Measurements from ENCODE around the gene GLP1R. TPM values are rescaled to one million over a fixed set of nuclear protein-coding genes. Genes with fewer than 3 reads are reported as not detected.

Gene GLP1R
- total and polyA plus RNA-seq, 8 donors: 0.26 to 0.85 (median 0.67) TPM; not detected in 1

- Histone ChIP-seq H3K27me3 (peaks cover 6 to 7% of the 10 kb centered on the region in 2 donors), H3K27ac (no peak overlapping the region), H3K36me3 (no peaks in the 10 kb centered on the region), H3K4me3 (no peak overlapping the region), H3K4me1 (no peaks in the 10 kb centered on the region), H3K9me3 (no peaks in the 10 kb centered on the region)
- DNase-seq (no peak), ATAC-seq (no peak)
- intact Hi-C loops (cut with DNase I): no loop called here
- no peak for TF ChIP-seq CTCF (IDR thresholded peaks at IDR 0.05)
Measured at GRCh38 chr6:39007575-39007974, 41.0 kb upstream of the GLP1R start.

GRCh38 chr6:39008737-39009136 is 39.8 kb upstream of the GLP1R start:
- no peak overlapping the region for H3K27ac ChIP-seq
- H3K4me3 ChIP-seq: no peak overlapping the region
- H3K27me3 ChIP-seq: peaks cover 6 to 7% of the 10 kb centered on the region in 2 donors
- no peaks in the 10 kb centered on the region for H3K9me3 ChIP-seq
- no peaks in the 10 kb centered on the region for H3K36me3 ChIP-seq
- no peak for TF ChIP-seq CTCF (IDR thresholded peaks at IDR 0.05)
- ATAC-seq (no peak), DNase-seq (no peak)
- intact Hi-C loops (cut with DNase I): no loop called here
- H3K4me1 ChIP-seq: no peaks in the 10 kb centered on the region

GRCh38 chr6:39009476-39009875 is 39.1 kb upstream of the GLP1R start:
- no peak for TF ChIP-seq CTCF (IDR thresholded peaks at IDR 0.05)
- Histone ChIP-seq H3K4me3 (no peak overlapping the region), H3K36me3 (no peaks in the 10 kb centered on the region), H3K27me3 (peaks cover 6 to 7% of the 10 kb centered on the region in 2 donors), H3K27ac (no peak overlapping the region), H3K4me1 (no peaks in the 10 kb centered on the region), H3K9me3 (no peaks in the 10 kb centered on the region)
- DNase-seq: no peak
- no peak for ATAC-seq
- intact Hi-C loops (cut with DNase I): no loop called here

DNA sequence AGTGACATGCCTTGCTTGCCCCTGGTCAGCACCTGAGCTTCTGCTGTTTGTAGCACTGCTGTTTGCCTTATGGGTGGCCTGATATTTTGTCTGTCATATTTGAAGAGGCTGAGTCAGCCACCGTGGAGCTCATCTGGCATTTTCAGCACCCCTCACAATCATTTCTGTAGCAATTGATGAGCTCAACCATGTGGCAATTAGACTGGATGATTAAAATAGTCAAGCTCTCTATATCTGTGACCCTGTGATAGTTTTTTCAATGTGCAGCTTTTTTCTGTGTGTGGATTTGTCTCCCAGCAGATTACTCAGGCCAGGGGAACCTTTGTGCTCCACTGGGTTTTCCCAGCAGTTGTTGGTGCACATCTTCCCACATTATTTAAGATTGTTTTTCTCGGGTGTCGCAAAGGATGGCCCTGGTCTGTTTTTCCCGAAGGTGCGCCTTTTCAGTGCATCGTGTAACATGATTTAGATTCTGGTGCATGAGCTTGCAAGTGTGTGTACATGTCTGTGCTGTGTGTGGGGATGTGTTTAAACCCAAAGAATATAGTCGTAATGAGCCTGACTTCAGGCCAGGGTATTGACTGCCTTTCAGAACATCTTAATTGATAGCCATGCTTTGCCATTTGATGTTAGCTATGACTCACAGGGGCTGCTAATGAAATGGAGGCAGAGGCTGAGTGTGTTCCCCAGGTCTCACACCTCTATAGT is 31.6 kb upstream of the GLP1R start:
- no peak for TF ChIP-seq CTCF (IDR thresholded peaks at IDR 0.05)
- no peaks in the 10 kb centered on the region for H3K9me3 ChIP-seq
- no peaks in the 10 kb centered on the region for H3K27me3 ChIP-seq
- DNase-seq (no peak), ATAC-seq (no peak)
- no peak overlapping the region for H3K4me3 ChIP-seq
- H3K36me3 ChIP-seq: no peaks in the 10 kb centered on the region
- no peak overlapping the region for H3K27ac ChIP-seq
- intact Hi-C loops (cut with DNase I): no loop called here
- no peaks in the 10 kb centered on the region for H3K4me1 ChIP-seq

- intact Hi-C loops (cut with DNase I): no loop called here
Measured at GRCh38 chr6:39017547-39017880, 31.1 kb upstream of the GLP1R start.

More at GRCh38 chr6:39017547-39017880, 31.1 kb upstream of the GLP1R start:
- ATAC-seq: no peak
- no peak overlapping the region for H3K27ac ChIP-seq
- TF ChIP-seq CTCF (IDR thresholded peaks at IDR 0.05): no peak
- H3K9me3 ChIP-seq: no peaks in the 10 kb centered on the region
- H3K36me3 ChIP-seq: no peaks in the 10 kb centered on the region
- no peak overlapping the region for H3K4me3 ChIP-seq
- H3K27me3 ChIP-seq: no peaks in the 10 kb centered on the region
- DNase-seq: no peak
- H3K4me1 ChIP-seq: no peaks in the 10 kb centered on the region
